Left ventricle myocardium inferior (tissue), 1 donor: Measurements from ENCODE around the gene PRR5L. TPM values are rescaled to one million over a fixed set of nuclear protein-coding genes. Genes with fewer than 3 reads are reported as not detected.

Experiments
- DNase-seq: peaks from one replicate; pipeline ENCODE4 v3.0.0-alpha.2; 2020
- H3K27ac ChIP-seq: fragments of 200-600 bp; replicated peaks from 2 replicates; pipeline ENCODE4 v1.8.0; 2021
- H3K27me3 ChIP-seq: fragments of 200-600 bp; 2 replicates; pipeline ENCODE4 v1.8.0; 2021; ENCODE audit warnings: low read depth
- H3K36me3 ChIP-seq: fragments of 200-600 bp; 2 replicates; pipeline ENCODE4 v1.8.0; 2021
- H3K4me1 ChIP-seq: fragments of 200-600 bp; 2 replicates; pipeline ENCODE4 v1.8.0; 2021
- H3K4me3 ChIP-seq: fragments of 200-600 bp; 2 replicates; pipeline ENCODE4 v1.8.0; 2021; ENCODE audit warnings: mild to moderate bottlenecking, moderate library complexity
- H3K9me3 ChIP-seq: fragments of 200-600 bp; replicated peaks from 2 replicates; pipeline ENCODE4 v1.8.0; 2021
- intact Hi-C: fragments of 100-400 bp; cut with micrococcal nuclease; formaldehyde crosslinking; loops from one replicate; pipeline ENCODE4 v1.11.0; 2022
- total RNA-seq: library from RNA; stranded (reverse); fragmentation: NEBNext Ultra II Directional; extraction: Animal tissue kit (Norgen Biotek cat#: 25700); gene quantifications from one replicate; pipeline ENCODE4 v1.2.1, GENCODE V29; 2021
- TF ChIP-seq, protein P1 (sequence below): fragments of 200-600 bp; IDR thresholded peaks from 2 replicates; pipeline ENCODE4 v1.8.0; 2021; ENCODE audit warnings: antibody characterized with exemption, mild to moderate bottlenecking, borderline replicate concordance
- donor health status: DM: no; HTN: yes; CAD: no; lungs with severe emphysema.

The PRR5L gene
- total RNA-seq, 1 donor from 2014 or later: 1.3 TPM

DNA sequence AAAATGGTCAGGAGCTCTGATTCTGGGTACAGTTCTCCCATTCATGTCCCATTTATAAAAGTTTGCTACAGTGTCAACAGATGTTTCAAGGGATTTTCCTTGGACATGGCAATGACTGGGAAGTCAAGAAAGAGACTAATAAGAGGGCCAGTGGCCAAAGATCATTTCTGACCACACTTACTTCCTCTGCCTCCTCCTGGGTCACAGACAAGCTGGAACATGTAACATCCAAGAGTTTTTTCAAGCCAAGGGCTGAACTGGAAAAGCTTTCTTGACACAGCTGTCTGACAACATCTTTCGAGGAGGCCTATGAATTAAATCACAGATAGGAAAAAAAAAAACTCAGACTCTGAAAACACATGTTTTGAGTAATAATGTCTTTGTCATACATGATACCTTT is 15.6 kb upstream of the PRR5L start:
- intact Hi-C loops: no loop called here
- no peak for DNase-seq
- peaks cover 50% of the 10 kb centered on the region for H3K36me3 ChIP-seq
- peaks cover 14% of the 10 kb centered on the region for H3K4me1 ChIP-seq
- H3K9me3 ChIP-seq: peaks cover 17% of the 10 kb centered on the region
- H3K27me3 ChIP-seq: no peaks in the 10 kb centered on the region
- no peak overlapping the region for H3K27ac ChIP-seq
- no peak overlapping the region for H3K4me3 ChIP-seq
- TF ChIP-seq, protein P1, sequence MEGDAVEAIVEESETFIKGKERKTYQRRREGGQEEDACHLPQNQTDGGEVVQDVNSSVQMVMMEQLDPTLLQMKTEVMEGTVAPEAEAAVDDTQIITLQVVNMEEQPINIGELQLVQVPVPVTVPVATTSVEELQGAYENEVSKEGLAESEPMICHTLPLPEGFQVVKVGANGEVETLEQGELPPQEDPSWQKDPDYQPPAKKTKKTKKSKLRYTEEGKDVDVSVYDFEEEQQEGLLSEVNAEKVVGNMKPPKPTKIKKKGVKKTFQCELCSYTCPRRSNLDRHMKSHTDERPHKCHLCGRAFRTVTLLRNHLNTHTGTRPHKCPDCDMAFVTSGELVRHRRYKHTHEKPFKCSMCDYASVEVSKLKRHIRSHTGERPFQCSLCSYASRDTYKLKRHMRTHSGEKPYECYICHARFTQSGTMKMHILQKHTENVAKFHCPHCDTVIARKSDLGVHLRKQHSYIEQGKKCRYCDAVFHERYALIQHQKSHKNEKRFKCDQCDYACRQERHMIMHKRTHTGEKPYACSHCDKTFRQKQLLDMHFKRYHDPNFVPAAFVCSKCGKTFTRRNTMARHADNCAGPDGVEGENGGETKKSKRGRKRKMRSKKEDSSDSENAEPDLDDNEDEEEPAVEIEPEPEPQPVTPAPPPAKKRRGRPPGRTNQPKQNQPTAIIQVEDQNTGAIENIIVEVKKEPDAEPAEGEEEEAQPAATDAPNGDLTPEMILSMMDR: no peak

DNA sequence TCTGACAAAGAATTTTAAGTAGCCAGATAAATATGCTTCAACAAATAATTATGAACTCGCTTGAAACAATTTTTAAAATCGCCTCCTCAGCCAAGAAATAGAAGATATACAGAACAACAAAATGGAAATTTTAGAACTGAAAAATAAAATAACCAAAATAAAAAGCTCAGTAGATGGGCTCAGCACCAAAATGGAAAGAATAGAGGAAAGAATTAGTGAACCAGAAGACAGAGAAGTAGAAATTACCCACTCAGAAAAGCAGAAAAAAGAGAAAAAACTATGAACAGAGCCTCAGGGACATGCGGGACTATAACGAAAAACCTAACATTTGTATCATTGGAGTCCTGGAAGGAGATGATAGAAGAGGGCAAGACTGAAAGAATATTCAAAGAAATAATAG is 14.2 kb upstream of the PRR5L start:
- no peak for DNase-seq
- H3K4me3 ChIP-seq: no peak overlapping the region

DNA sequence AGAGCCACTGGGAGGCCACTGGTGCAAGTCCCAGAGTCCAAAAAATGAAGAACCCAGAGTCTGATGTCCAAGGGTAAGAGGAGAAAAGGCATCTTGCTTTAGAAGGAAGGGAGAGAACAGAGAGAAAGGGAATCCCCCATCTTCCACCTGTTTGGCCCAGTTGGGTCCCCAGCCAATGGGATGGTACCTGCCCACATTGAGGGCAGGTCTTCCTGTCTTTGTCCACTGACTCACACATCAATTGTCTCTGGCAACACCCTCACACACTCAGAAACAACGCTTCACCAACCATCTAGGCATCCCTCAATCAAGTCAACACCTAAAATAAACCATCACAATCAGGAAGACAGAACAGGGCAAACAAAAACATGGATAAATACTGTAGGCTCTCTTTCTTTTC is 13.2 kb upstream of the PRR5L start:
- TF ChIP-seq, protein P1: no peak

More for the DNA sequence above, 14.2 kb upstream of the PRR5L start:
- H3K4me1 ChIP-seq: peaks cover 14% of the 10 kb centered on the region
- no peak overlapping the region for H3K27ac ChIP-seq
- H3K36me3 ChIP-seq: peaks cover 37% of the 10 kb centered on the region
- TF ChIP-seq, protein P1: no peak
- H3K27me3 ChIP-seq: no peaks in the 10 kb centered on the region
- peaks cover 17% of the 10 kb centered on the region for H3K9me3 ChIP-seq
- intact Hi-C loops: no loop called here

DNA sequence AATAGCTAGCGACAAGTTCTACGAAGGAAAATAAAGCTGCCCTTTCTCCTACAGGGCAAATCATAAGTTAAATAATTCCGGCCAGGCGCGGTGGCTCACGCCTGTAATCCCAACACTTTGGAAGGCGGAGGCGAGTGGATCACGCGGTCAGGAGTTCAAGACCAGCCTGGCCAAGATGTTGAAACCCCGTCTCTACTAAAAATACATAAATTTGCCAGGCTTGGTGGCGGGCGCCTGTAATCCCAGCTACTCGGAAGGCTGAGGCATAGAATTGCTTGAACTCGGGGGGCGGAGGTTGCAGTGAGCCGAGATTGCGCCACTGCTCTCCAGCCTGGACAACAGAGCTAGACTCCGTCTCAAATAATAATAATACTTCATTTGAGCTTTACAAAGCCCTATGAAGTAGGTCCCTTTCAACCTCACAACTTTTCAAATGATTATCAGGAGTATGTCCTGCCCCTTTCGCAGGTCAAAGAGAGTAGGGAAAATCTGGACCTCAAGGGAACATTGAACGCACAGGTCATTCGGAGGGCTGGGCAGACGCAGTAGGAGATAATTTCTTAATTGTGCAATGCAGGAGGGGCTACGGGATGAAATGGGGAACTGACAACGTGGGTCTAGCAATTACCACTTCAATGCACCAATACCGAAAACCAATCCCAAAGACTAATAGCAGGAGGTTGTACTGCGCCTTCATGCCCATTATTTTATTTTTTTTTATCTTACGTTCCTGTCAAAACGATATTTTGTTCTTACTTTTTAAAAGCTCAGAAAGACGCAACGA is 7.5 kb upstream of the PRR5L start:
- peaks cover 23% of the 10 kb centered on the region for H3K4me1 ChIP-seq
- DNase-seq: no peak
- peak overlapping the region; percentile 74 for H3K4me3 ChIP-seq
- H3K27ac ChIP-seq: peak overlapping the region; percentile 65
- TF ChIP-seq, protein P1: no peak
- H3K27me3 ChIP-seq: no peaks in the 10 kb centered on the region
- H3K36me3 ChIP-seq: no peaks in the 10 kb centered on the region
- H3K9me3 ChIP-seq: peaks cover 1% of the 10 kb centered on the region
- intact Hi-C loops: no loop called here

More for the DNA sequence above, 13.2 kb upstream of the PRR5L start:
- Histone ChIP-seq H3K9me3 (peaks cover 17% of the 10 kb centered on the region), H3K36me3 (peaks cover 29% of the 10 kb centered on the region), H3K27ac (no peak overlapping the region), H3K4me1 (peaks cover 19% of the 10 kb centered on the region), H3K4me3 (no peak overlapping the region), H3K27me3 (no peaks in the 10 kb centered on the region)
- no peak for DNase-seq
- intact Hi-C loops: no loop called here

DNA sequence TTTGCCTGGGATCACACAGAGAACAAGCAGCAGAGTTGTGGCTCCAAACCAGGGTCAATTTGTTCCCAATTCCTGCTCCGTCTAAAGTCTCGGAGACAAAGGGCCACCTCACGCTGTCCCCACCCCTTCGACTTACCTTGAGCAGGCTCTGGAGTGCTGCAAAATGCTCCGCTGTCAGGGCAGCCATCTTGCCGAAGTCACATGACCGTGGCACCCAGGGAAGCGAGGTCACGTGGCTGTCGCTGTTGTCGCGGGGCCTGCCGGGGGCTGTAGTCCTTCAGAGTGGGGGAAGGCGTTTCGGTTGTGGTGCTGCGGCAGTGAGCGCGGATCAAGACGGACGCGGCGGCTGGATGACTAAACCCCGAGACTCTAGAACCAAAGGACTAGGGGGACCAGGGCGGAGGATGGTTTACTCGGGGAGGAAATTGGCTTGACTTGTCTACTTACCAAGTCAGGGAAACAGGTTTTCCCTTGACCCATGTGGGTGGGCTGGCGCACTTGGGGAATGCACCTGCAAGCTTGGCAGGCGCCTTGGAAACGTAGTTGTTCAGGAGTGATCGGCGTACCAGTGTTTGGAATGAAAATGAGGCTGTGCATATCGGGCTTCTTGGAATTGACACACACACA is 6.7 kb upstream of the PRR5L start, which contains the start of gene COMMD9:
Gene COMMD9 (minus strand): TSS at position 199 of the 627 bp plus-strand sequence. CDS start 12 bp downstream, at position 187.
- H3K4me3 ChIP-seq: peak within 1 kb of the TSS; percentile 74
- peak within 1 kb of the TSS; percentile 65 for H3K27ac ChIP-seq
- H3K27me3 ChIP-seq: no peaks in the 10 kb centered on the region
- DNase-seq: peak; percentile 94
- no peaks in the 10 kb centered on the region for H3K9me3 ChIP-seq
- intact Hi-C loops: no loop called here
- TF ChIP-seq, protein P1: no peak
- peaks cover 23% of the 10 kb centered on the region for H3K4me1 ChIP-seq
- no peaks in the 10 kb centered on the region for H3K36me3 ChIP-seq
